Activated CD4-positive, CD25-positive, alpha-beta regulatory T cell treated with anti-CD3 and anti-CD28 coated beads, Interleukin-2, amount 50 U/mL, for 72 hours (primary cell): ENCODE data around the gene PIK3R2.
"Not testable (repeated sequence)": the region's sequence is repeated elsewhere in the genome, so short reads cannot be mapped to it uniquely, and the experiment has no call there.

Source experiments
- DNase-seq: peaks from one replicate; pipeline ENCODE4 v3.0.0; 2021

PIK3R2 gene

DNA sequence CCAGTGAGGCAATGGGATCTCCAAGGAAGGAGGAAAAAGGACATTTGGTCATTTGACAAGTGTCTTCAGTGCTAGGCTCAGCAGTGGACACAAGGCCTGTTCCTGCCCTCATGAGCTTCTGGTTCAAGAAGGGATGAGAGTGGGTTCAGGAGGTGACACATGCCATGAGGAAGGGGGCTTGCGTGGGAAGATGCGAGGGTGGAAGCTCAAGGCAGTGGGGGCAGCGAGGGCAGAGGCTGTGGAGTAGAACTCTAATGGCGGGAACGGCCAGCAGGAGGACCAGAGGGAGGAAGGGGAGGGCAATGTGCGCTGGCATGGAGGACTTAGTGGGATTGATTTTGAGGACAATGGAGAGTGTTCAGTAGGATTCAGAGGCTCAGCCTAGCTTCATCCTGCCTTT, 3.3 kb downstream of the PIK3R2 start:
- DNase-seq = no peak

DNA sequence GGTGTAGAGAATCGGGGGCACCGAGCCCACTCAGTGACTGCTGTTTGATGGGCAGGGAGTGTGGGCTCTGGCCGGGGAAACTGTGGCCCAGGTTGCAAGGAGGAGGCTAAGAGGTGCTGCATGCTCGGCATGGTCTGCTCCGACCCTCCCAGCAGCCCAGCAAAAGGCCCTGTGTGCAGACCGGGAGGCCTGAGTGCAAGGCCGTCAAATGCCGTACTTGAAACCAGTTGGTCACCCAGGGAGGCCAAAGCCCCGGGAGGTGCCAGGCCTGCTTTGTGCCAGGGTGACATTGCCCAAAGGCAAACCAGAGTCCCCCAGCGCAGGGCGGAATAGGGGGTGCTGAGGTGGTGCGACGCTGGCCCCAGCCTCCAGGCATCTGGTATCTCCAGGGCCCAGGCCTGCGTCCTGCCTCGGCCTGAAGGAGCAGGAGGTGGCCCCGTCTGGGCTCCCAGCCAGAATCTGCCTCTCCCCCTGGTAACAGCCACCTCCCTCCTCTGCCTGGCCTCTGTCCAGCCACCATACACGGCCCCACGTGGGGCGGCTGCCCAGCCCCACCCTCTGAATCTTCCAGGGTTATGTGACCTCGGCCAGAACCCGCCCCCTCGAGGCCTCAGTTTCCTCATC, 4.0 kb downstream of the PIK3R2 start:
- DNase-seq = no peak

DNA sequence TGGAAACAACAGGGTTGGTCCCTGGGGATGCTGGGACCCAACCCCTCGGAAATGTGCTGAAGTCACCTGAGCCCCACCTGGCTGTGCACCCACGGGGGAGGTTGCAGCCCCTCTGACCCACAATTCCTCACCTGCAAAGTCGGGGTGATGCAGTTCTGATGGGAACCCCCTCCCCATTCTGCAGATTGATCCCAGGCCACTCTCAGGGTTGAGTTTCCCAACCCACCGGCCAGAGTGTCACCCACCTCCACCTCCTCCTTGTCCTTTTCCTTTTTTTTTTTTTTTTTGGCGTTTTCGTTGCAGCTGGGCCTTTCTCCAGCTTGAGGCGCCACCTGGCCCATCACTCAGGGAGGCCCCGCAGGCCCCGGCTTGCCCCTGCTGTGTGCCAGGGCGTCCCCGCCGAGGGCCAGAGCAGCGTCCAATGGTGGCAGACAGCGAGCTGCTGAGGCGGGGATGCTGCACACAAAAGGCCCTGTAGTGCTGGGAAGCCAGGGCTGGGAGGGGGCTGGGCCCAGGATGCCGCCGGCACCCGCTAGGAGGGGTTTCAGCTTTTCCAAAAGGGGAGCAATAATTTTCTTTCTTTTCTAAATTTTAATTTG, 4.6 kb downstream of the PIK3R2 start:
- DNase-seq = no peak

DNA sequence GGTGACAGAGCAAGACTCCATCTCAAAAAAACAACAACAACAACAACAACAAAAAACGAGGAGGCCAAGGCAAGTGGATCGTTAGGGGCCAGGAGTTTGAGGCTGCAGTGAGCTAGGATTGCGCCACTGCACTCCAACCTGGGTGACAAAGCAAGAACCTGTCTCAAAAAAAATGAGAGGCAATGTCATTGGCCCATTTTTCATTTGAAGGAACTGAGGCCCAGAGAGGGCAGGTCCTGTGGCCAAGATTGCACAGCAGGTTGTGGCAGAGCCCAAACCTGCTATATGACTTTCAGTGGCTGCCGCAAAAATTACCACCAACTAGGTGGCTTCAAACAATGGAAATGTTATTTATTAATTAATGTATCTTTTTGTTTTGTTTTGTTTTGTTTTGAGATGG, 5.5 kb downstream of the PIK3R2 start:
- no peak for DNase-seq

DNA sequence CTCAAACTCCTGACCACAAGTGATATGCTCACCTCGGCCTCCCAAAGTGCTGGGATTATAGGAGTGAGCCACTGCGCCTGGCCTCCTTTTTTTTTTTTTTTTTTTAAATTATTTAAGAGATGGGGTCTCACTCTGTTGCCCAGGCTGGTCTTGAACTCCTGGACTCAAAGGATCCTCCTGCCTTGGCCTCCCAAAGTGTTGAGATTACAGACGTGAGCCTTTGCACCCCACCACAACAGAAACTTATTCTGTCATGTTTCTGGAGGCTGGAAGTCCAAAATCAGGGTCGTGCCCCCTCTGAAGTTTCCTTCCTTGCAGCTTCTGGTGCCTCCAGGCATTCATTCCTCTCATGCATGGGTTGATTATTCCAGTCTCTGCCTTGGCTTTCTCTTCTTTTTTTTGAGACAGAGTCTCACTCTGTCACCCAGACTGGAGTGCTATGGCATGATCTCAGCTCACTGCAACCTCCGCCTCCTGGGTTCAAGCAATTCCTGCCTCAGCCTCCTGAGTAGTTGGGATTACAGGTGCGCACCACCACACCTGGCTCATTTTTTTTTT, 6.2 kb downstream of the PIK3R2 start:
- DNase-seq = not testable (repeated sequence)

DNA sequence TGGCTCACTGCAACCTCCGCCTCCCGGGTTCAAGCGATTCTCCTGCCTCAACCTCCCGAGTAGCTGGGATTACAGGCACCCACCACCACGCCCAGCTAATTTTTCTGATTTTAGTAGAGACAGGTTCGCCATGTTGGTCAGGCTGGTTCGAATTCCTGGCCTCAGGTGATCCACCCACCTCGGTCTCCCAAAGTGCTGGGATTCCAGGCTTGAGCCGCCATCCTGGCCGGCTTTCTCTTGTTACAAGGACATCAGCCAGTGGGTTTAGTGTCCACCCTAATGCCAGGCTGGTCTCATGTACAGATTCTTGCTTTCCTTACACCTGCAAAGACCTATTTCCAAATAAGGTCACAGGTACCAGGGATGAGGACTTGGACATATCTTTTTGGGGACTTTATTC, 6.8 kb downstream of the PIK3R2 start:
- no peak for DNase-seq

DNA sequence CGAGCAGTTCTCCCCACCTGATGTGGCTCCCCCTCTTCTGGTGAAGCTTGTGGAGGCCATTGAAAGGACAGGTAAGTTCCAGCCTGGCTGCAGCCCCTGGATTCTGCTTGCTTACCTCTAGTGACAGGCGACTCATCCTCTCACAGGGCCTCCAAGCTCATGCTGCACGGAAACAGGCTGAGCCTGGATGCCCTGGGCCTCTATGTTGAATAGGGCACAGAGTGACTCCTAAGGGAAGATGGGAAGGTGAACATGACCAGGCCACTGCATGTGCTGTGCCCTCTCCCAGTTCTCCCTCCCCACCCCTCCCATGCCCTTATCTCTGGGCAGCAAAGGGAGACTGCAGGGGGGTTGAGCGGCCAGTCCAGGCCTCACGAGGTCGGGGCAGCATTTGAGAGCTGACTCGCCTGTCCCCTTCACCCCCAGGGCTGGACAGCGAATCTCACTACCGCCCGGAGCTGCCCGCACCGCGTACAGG, 7.6 kb downstream of the PIK3R2 start:
- DNase-seq = no peak

DNA sequence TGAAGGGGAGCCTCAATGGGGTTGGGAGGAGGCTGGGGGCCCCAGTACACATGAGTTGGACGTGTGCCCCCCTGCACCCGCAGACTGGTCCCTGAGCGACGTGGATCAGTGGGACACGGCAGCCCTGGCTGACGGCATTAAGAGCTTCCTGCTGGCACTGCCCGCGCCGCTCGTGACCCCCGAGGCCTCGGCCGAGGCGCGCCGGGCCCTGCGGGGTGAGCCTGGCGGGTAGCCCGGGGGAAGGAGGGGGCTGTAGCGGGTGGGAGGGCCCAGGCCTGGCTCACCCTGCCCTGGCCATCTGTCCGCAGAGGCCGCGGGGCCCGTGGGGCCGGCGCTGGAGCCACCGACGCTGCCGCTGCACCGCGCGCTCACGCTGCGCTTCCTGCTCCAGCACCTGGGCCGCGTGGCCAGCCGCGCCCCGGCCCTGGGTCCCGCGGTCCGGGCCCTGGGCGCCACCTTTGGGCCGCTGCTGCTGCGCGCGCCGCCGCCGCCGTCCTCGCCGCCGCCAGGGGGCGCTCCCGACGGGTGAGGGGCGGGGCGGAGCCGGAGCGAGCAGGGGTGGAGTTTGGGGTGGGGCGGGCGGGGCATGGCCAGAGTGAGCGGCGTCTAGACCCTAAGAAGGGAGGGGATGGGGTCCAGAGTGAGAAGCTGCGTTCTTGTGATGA, 8.1 kb downstream of the PIK3R2 start:
- DNase-seq = peak; percentile 90

DNA sequence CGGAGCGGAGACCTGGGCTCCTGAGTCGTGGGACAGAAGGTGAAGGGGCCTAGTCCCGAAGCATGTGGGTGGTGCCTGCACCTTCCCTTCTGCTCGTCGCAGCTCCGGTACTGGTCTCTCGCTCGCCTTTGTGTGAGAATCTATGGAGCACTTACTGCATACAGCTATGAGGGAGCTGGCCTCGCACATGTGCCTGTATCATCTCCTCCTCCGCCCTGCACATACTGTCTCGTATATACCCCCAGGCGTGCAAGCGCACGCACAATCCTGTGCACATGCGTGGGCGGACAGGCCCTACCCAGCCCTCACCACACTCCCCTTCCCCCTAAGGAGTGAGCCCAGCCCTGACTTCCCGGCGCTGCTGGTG, 8.7 kb downstream of the PIK3R2 start:
- no peak for DNase-seq

DNA sequence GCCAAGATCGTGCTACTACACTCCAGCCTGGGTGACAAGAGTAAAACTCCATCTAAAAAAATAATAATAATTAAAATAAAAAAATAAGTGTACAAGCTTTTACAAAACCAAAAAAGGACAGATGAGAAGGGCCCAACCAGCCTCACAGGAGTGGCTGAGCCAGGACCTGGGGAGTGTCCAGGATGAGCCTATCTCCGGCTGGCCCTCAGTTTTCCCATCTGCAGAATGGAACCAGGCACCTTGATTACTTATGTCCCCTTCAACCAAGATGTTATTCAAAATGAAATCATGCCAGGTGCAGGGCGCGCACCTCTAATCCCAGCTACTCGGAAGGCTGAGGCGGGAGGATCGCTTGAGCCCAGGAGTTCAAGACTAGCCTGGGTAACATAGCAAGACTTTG, 11.1 kb downstream of the PIK3R2 start:
- no peak for DNase-seq

DNA sequence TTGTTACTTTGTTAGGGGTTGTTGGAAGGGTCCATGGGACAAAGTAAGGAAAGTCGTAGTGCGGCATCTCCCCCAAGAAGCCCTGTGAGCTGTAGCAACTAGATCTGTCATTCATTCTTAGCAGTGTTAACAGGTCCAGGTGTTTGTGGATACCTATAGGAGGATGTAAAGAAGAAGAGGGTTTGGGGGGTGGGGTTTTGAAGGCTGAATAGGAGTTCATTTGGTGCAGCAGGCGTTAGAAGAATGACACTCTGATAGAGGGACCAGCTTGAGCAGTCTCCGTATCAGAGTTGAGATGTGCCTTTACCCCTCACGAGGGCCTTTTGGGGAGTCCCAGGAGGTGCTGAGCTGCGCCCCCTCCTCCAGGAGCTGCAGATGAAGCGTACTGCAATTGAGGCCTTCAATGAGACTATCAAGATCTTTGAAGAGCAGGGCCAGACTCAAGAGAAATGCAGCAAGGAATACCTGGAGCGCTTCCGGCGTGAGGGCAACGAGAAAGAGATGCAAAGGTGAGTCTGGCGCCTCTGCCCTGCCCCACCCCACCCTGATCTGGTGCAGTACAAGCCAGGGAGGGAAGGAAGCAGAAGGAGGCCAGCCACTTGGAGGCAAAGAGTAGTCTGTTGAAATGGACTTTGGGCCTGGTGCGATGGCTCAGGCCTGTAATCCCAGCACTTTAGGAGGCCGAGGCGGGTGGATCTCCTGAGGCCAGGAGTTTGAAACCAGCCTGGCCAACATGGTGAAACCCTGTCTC, 13.0 kb downstream of the PIK3R2 start:
- DNase-seq = no peak

DNA sequence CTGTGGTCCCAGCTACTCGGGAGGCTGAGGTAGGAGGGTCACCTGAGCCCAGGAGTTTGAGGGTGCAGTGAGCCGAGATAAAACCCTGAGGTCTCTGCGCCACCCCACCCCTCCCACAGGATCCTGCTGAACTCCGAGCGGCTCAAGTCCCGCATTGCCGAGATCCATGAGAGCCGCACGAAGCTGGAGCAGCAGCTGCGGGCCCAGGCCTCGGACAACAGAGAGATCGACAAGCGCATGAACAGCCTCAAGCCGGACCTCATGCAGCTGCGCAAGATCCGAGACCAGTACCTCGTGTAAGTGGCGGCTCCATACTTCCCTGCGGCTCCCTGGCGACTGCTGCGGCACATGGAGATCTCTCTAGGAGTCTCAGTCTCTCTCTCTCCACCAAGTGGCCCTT, 14.0 kb downstream of the PIK3R2 start:
- no peak for DNase-seq

DNA sequence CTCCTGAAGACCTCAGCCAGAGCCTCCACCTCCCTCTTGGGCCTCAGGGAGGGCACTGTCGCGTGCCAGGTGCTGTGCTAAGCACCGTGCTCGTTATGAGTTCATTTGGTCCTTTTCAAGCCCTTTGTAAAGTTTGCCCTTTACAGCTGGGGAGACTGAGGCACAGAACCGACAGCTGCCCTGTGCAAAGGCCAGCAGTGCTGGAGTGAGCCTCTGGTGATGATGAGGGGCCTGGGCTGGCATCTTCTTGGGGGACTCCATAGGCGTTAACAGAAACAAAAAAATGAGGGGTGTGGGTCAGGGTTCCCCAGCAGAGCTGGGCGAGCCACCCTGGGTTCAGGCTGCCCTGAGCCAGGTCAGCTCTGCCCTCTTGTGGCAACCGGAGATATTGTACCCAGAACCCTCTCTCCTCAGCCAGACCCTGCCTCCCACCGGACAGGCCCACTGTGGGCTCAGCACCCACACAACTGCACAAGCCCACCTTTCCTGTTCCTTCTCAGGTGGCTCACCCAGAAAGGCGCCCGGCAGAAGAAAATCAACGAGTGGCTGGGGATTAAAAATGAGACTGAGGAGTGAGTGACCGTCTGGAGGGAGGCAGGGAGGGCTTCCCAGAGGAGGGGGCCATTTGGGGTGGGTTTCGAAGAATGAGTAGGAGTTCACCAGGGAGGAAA, 15.1 kb downstream of the PIK3R2 start:
- DNase-seq = peak; percentile 62

DNA sequence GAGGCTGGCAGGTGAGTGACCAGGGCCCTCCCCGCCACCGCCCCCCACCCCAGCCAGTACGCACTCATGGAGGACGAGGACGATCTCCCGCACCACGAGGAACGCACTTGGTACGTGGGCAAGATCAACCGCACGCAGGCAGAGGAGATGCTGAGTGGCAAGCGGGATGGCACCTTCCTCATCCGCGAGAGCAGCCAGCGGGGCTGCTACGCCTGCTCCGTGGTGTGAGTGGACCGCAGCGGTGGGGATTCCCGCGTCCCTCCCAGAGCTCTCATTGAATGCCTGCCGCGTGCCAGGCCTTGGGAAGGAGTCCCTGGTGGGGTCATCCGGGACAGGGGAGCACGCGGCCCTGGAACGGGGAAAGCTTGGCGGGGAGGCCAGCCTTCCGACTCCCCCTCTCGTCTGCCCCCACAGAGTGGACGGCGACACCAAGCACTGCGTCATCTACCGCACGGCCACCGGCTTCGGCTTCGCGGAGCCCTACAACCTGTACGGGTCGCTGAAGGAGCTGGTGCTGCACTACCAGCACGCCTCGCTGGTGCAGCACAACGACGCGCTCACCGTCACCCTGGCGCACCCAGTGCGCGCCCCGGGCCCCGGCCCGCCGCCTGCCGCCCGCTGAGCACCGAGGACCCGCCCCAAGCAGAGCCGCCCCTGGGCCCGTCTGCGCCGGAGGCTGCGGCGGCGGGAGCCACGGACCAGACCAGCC, 15.9 kb downstream of the PIK3R2 start:
- no peak for DNase-seq

DNA sequence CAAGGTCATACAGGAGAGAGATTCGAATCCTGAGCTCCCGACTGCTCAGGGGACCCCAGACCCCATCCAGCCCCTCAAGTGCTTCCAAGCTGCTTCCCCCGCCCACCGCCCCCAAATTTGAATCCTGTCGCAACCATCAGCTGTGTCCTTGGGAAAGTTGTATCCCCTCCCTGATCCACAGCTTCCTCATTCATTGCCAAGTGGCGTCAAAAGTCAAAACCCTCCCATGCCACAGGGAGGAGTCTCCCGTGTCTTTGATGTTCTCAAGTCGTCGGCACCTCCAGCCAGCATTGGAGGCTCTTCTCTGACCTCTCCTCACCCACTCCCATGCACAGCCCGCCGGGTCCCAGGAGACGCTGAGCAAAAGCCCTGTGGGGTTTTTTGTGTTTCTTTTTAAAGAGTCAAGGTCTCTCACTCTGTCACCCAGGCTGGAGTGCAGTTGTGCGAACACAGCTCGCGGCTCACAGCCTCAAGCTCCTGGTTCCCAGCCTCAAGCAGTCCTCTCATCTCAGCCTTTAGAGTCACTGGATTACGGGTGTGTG, 17.8 kb downstream of the PIK3R2 start:
- DNase-seq = no peak

DNA sequence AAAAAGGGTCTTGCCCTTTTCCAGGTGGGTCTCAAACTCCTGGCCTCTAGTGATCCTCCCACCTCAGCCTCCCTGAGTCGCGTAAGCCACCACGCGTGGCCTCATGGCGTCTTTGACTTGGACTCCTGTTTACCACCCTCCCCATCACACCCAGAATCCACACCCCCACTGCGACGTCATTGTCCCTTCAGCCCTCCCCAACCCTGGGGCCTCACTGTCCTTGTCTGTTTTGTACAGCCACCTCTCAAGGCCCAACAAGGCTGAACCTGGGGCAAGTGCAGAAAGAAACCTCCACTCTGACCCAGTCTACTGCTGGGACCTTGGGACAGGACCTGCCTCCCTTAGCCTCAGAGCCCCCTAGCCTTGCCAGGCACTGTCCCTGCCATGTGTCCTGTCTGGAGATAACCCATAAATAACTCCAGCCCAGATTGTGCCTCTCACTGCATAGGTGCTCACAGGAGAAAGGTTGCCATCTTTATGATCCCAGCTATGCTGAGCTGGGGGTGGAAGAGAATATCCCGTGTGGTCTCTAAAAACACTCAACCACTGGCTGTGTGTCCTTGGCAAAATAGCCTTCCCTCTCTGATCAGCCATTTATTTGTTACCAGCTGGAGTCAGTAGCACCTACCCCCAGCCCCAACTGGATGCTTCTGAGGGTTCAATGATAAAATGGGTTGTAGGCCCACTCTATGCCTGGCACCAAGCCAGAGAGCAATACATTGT, 18.8 kb downstream of the PIK3R2 start:
- no peak for DNase-seq

DNA sequence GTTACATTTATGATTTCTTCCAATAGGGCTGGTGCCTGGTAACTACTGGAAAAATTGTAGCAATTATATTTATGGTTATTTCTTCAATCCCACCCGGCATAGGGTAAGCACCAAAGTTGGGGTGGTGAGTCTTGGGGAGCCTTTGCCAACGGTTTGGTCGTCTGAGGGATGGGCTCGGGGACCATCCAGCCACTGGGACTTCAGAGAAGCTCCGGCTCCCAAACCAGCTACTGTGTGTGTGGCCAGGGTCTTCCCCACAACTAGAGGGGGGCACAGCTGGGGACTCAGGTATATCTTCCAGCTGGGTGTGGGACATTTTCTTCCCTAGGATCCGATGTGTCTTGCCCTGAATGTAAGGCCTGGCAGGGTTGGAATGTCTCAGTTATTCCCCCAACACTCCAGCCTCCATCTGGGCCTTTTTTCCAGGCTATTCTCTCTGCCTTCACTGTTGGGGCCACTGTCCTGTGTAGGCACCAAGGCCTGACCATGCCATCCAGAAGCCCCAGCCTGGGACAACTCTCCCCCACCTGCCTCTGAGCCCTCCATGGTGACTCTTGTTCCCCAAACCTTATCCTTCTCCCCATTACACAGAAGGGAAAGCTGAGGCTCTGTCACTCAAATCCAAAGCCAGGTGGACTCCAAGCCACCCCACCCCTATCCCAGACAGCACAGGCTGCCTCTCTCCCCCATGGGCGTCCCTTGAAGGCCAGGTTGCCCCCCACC, 19.5 kb downstream of the PIK3R2 start:
- no peak for DNase-seq

DNA sequence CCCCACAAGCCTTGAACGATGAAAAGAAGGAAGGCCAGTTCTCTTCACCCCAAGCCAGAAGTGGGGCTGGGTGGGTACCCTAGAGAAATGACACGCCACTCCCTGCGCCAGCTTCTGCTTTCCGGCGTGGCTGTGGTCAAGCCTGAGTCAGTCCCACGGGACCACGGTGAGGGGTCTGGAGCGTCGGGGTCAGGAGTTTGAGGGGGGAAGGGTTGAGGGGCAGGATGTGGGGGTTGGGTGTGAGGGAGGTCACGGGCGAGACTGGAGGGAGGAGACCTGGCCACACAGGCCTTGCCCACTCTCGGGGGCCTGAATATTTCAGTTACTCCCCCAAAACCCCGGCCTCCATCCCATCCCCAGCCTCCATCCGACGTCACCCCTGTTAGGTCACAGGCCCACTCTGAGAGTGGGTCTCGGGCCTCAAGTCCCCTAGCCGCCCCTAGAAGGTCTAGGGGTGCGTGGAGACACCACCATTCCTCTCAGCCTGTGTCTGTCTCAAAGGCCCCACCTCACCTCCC, 20.1 kb downstream of the PIK3R2 start:
- DNase-seq = no peak

DNA sequence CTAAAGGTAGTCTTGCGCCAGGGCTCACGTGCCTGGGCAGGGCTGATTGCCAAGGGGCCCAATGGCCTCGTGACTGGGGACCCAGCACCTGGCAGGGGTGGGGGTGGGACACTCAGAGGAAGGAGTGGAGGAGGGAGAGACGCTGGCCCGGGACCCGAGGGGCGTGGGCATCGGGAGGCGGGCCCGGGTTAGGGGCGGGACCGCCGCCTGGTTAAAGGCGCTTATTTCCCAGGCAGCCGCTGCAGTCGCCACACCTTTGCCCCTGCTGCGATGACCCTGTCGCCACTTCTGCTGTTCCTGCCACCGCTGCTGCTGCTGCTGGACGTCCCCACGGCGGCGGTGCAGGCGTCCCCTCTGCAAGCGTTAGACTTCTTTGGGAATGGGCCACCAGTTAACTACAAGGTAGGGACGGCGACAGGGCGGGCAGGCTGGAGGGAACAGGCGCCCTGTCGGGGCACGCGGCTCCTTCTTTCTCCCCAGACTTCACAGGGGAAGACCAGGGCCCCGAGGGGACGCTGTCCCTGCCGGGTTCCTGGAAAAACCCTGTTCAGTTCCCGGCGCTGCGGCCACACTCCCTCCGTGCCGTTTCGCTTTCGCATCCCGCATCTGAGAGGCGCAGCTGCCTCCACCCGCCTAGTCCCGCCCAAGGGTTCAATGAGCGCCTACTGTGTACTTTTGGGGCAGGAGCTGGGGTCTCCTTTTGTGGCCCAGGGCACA, 20.8 kb downstream of the PIK3R2 start, which contains the start of gene IFI30:
Gene IFI30 (plus strand): TSS at position 242 of the 717 bp plus-strand sequence. CDS start 29 bp downstream, at position 271.
- DNase-seq = peak; percentile 73
